Muscle layer of duodenum (tissue), 2 donors: Measurements from ENCODE around the gene ZMAT2.
"Not testable (repeated sequence)": the region's sequence is repeated elsewhere in the genome, so short reads cannot be mapped to it uniquely, and the experiment has no call there.

Experiments
- H3K27ac ChIP-seq: one replicate; pipeline ENCODE4 v1.7.0; 2013; ENCODE audit warnings: mild to moderate bottlenecking, low read length
- H3K27me3 ChIP-seq: one replicate; pipeline ENCODE4 v1.7.0; 2013; ENCODE audit warnings: low read depth, mild to moderate bottlenecking, control low read depth, low read length
- H3K36me3 ChIP-seq, 2 donors: one replicate each; pipeline ENCODE4 v1.7.0; 2013; ENCODE audit warnings: low read length in 2 of 2, control low read depth in 1 of 2, mild to moderate bottlenecking in 1 of 2; ENCODE audit not compliant: insufficient read depth in 2 of 2, control insufficient read depth in 1 of 2
- H3K4me1 ChIP-seq, 2 donors: one replicate each; pipeline ENCODE4 v1.7.0; 2013; ENCODE audit warnings: low read length in 2 of 2, mild to moderate bottlenecking in 2 of 2, control low read depth in 1 of 2, moderate library complexity in 1 of 2; ENCODE audit not compliant: insufficient read depth in 2 of 2, control insufficient read depth in 1 of 2
- H3K4me3 ChIP-seq, 2 donors: one replicate each; pipeline ENCODE4 v1.7.0; 2013; ENCODE audit warnings: low read length in 2 of 2, low read depth in 1 of 2, mild to moderate bottlenecking in 1 of 2
- H3K9me3 ChIP-seq, 2 donors: one replicate each; pipeline ENCODE4 v1.7.0; 2013; ENCODE audit warnings: low read length in 2 of 2, control low read depth in 1 of 2, mild to moderate bottlenecking in 1 of 2; ENCODE audit not compliant: control insufficient read depth in 1 of 2
- donor health status: healthy.

The ZMAT2 gene

GRCh38 chr5:140700177-140701144, at the start of gene ZMAT2:
TSS of gene ZMAT2 (plus strand) at chr5:140700447. CDS start at chr5:140700461, 14 bp downstream.
- Histone ChIP-seq H3K4me3 (peak within 1 kb of the TSS; percentile 92 to 96), H3K9me3 (no peaks in the 10 kb centered on the region), H3K27me3 (no peaks in the 10 kb centered on the region), H3K36me3 (peaks cover 64 to 76% of the 10 kb centered on the region in 2 donors), H3K4me1 (peaks cover 7 to 21% of the 10 kb centered on the region in 2 donors), H3K27ac (peak within 1 kb of the TSS; percentile 84)

- Histone ChIP-seq H3K4me3 (no peak overlapping the region), H3K36me3 (peaks cover 72 to 87% of the 10 kb centered on the region in 2 donors), H3K27ac (no peak overlapping the region), H3K9me3 (no peaks in the 10 kb centered on the region), H3K4me1 (peaks cover 0 to 4% of the 10 kb centered on the region in 2 donors), H3K27me3 (no peaks in the 10 kb centered on the region)
Observed at GRCh38 chr5:140658870-140659269, 41.4 kb upstream of the ZMAT2 start.

DNA sequence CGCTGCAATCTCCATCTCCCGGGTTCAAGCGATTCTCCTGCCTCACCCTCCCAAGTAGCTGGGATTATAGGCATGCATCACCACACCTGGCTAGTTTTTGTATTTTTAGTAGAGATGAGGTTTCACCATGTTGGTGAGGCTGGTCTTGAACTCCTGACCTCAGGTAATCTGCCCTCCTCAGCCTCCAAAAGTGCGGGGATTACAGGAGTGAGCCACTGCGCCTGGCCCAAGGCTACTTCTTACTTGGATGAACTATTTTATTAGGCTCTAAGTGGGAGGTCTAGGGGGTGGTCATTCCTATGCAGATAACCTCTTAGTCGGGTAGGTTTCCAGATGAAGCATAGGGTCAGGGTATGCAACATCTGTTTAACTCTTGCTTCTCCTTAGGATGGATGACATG, 39.9 kb upstream of the ZMAT2 start:
- H3K27ac ChIP-seq, H3K4me3 ChIP-seq, H3K27me3 ChIP-seq, H3K9me3 ChIP-seq, H3K4me1 ChIP-seq: not testable (repeated sequence)
- peaks cover 59 to 76% of the 10 kb centered on the region in 2 donors for H3K36me3 ChIP-seq

DNA sequence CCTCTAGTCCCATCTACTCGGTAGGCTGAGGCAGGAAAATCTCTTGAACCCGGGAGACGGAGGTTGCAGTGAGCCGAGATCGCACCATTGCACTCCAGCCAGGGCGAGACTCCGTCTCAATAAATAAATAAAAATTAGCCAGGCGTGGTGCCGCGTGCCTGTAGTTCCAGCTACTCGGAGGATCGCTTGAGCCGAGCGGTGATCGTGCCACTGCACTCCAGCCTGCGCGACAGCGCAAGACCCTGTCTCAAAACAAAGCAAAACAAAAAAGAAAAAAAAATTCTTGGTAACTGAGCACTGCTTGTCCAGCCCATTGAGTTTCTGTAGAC, 36.3 kb upstream of the ZMAT2 start:
- Histone ChIP-seq H3K27me3 (no peaks in the 10 kb centered on the region), H3K9me3 (no peaks in the 10 kb centered on the region), H3K4me1 (peaks cover 3 to 24% of the 10 kb centered on the region in 2 donors), H3K36me3 (peaks cover 47 to 64% of the 10 kb centered on the region in 2 donors), H3K4me3 (peak overlapping the region; percentile 97 to 99), H3K27ac (peak overlapping the region; percentile 98)

- Histone ChIP-seq H3K36me3 (peaks cover 47 to 64% of the 10 kb centered on the region in 2 donors), H3K4me3 (peak within 1 kb of the TSS; percentile 97 to 99), H3K27me3 (no peaks in the 10 kb centered on the region), H3K27ac (peak within 1 kb of the TSS; percentile 98), H3K4me1 (peaks cover 3 to 24% of the 10 kb centered on the region in 2 donors), H3K9me3 (no peaks in the 10 kb centered on the region)
Observed at GRCh38 chr5:140664359-140665119, 35.7 kb upstream of the ZMAT2 start, which contains the start of gene WDR55. TSS of gene WDR55 (plus strand) at chr5:140664904. CDS start at chr5:140664913, 9 bp downstream.

GRCh38 chr5:140671035-140671434, 29.2 kb upstream of the ZMAT2 start:
- not testable (repeated sequence) for H3K4me3 ChIP-seq, H3K27ac ChIP-seq, H3K9me3 ChIP-seq, H3K27me3 ChIP-seq, H3K4me1 ChIP-seq
- peaks cover 41 to 68% of the 10 kb centered on the region in 2 donors for H3K36me3 ChIP-seq

- peaks cover 47 to 74% of the 10 kb centered on the region in 2 donors for H3K36me3 ChIP-seq
- H3K27ac ChIP-seq: no peak overlapping the region
- H3K9me3 ChIP-seq: no peaks in the 10 kb centered on the region
- no peak overlapping the region for H3K4me3 ChIP-seq
- H3K4me1 ChIP-seq: peaks cover 0 to 4% of the 10 kb centered on the region in 2 donors
- H3K27me3 ChIP-seq: no peaks in the 10 kb centered on the region
Observed at GRCh38 chr5:140671472-140672125, 28.6 kb upstream of the ZMAT2 start.

GRCh38 chr5:140672455-140673186, 27.6 kb upstream of the ZMAT2 start:
- no peaks in the 10 kb centered on the region for H3K27me3 ChIP-seq
- H3K4me1 ChIP-seq: no peaks in the 10 kb centered on the region
- H3K27ac ChIP-seq: no peak overlapping the region
- H3K36me3 ChIP-seq: peaks cover 57 to 81% of the 10 kb centered on the region in 2 donors
- peak overlapping the region in 1 of 2 donors; percentile 37 for H3K4me3 ChIP-seq
- no peaks in the 10 kb centered on the region for H3K9me3 ChIP-seq

- Histone ChIP-seq H3K4me3 (peak within 1 kb of the TSS in 1 of 2 donors; percentile 37), H3K36me3 (peaks cover 59 to 79% of the 10 kb centered on the region in 2 donors), H3K27me3 (no peaks in the 10 kb centered on the region), H3K9me3 (no peaks in the 10 kb centered on the region), H3K4me1 (no peaks in the 10 kb centered on the region), H3K27ac (no peak within 1 kb of the TSS)
Observed at GRCh38 chr5:140673187-140673976, 26.9 kb upstream of the ZMAT2 start, which contains the start of gene DND1. TSS of gene DND1 (minus strand) at chr5:140673576. CDS start at chr5:140673542, 34 bp downstream.

DNA sequence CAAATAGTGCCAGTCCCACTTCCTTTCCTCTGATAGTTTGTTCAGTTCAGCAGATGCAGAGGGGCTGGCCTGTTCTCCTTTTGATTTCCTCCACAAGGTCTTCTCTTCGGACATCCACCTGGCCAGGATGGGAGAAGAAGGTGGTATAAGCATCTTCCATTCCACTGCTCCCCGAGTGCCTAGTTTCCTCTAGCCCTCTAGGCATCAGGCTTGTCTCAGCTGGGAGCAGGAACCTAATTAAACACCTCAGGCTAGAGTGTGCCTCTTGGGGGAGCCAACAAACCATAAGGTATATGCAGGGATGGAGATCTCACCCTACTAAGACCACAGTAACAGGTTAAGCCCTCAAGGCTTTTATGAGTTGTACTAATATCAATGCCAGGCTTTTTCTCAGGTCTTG, 26.0 kb upstream of the ZMAT2 start:
- no peak overlapping the region for H3K27ac ChIP-seq
- no peaks in the 10 kb centered on the region for H3K27me3 ChIP-seq
- H3K9me3 ChIP-seq: no peaks in the 10 kb centered on the region
- H3K36me3 ChIP-seq: peaks cover 51 to 75% of the 10 kb centered on the region in 2 donors
- H3K4me1 ChIP-seq: no peaks in the 10 kb centered on the region
- H3K4me3 ChIP-seq: no peak overlapping the region
